Activated T-cell treated with anti-CD3 and anti-CD28 coated beads, Interleukin-2, amount 50 U/mL, for 24 hours (primary cell): ENCODE measurements around the gene NACC1.
"Not testable (repeated sequence)": the region's sequence is repeated elsewhere in the genome, so short reads cannot be mapped to it uniquely, and the experiment has no call there.

Experiments
- DNase-seq: peaks from one replicate; pipeline ENCODE4 v3.0.0-alpha.2; 2020
- H3K27ac Mint-ChIP-seq: 2 replicates; pipeline ENCODE4 v1.8.0; 2020; ENCODE audit warnings: mild to moderate bottlenecking, mixed read lengths
- H3K27me3 Mint-ChIP-seq: 2 replicates; pipeline ENCODE4 v1.8.0; 2020; ENCODE audit warnings: mixed read lengths
- H3K36me3 Mint-ChIP-seq: 2 replicates; pipeline ENCODE4 v1.8.0; 2020; ENCODE audit warnings: low read depth, mixed read lengths
- H3K4me1 Mint-ChIP-seq: 2 replicates; pipeline ENCODE4 v1.8.0; 2020; ENCODE audit warnings: low read depth, mixed read lengths
- H3K4me3 Mint-ChIP-seq: 2 replicates; pipeline ENCODE4 v1.8.0; 2020; ENCODE audit warnings: mild to moderate bottlenecking, moderate library complexity, mixed read lengths
- H3K9me3 Mint-ChIP-seq: 2 replicates; pipeline ENCODE4 v1.8.0; 2020; ENCODE audit warnings: mixed read lengths

Gene NACC1

DNA sequence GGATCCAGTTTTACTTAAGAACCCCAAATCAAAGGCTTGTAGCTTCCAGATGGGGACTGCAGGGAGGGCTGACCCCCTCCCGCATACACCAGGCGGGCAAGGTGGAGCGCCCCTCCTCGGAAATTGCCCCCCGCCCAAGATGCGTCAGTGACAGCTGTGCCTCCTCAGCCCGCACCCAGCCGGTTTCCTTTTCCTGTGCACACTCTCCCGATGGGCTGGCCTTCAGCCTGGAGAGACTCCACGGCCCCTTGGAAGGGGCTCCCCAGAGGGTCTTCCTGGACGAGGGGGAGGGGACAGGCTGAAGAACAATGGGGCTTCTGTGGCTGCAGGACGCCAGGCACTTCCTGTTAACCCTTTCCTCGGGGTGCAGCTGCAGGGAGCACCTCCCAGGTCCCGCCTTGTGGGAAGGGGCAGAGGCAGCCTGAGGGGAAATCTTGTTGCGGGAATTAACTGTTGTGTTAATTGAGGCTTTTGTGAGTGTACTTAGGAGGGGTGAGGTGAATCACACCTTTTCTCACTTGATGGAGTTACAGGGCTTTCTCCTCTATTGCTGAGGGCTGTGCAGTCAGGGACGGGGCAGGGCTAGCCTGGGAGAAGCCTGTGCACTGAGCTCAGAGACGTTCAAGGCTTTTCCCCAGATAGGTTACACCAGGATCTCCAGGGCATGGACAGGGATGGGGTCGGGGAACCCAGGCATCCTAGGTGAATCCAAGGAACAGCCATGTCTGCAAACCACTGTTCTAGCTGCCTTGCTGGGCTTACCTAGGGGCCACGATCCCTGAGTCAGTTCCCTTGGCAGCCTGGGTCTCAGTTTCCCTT is 46.5 kb downstream of the NACC1 start:
- no peaks in the 10 kb centered on the region for H3K27me3 Mint-ChIP-seq
- peaks cover 81% of the 10 kb centered on the region for H3K4me1 Mint-ChIP-seq
- peak overlapping the region; percentile 94 for H3K27ac Mint-ChIP-seq
- H3K4me3 Mint-ChIP-seq: peak overlapping the region; percentile 67
- no peaks in the 10 kb centered on the region for H3K9me3 Mint-ChIP-seq
- DNase-seq: peak; percentile 67
- H3K36me3 Mint-ChIP-seq: peaks cover 1% of the 10 kb centered on the region

DNA sequence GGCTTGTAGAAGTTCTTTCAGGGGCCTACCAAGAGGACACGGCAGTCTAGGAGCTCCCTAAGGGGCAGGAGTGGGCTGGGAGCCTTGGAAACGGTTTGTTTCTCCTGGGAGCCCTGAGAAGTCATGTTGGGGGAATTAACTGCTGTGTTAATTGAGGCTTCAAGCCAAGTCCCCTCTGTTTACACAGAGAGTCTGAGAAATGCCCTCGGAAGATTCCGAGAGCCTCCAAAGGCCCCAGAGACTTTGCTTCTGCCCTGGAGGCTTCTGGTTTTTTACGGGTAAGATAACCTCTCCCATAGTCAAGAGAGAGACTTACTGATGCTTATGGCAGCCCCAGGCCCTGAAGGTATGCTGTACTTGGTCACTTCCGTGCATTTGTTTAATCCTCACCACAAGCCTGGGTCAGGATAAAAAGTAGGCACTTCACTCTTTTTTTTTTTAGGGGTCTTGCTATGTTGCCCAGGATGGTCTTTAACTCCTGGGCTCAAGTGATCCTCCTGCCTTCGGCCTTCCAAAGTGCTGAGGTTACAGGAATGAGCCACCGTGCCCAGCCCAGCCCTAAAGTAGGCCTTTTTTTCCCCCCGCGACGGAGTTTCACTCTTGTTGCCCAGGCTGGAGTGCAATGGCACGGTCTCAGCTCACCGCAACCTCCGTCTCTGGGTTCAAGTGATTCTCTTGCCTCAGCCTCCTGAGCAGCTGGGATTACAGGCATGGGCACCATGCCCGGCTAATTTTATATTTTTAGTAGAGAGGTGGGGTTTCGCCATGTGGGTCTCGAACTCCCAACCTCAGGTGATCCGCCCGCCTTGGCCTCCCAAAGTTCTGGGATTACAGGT is 47.3 kb downstream of the NACC1 start:
- Mint-ChIP-seq H3K4me1 (peaks cover 84% of the 10 kb centered on the region), H3K27me3 (no peaks in the 10 kb centered on the region), H3K27ac (peak overlapping the region; percentile 98), H3K4me3 (peak overlapping the region; percentile 23), H3K36me3 (peaks cover 1% of the 10 kb centered on the region), H3K9me3 (no peaks in the 10 kb centered on the region)
- DNase-seq: no peak

DNA sequence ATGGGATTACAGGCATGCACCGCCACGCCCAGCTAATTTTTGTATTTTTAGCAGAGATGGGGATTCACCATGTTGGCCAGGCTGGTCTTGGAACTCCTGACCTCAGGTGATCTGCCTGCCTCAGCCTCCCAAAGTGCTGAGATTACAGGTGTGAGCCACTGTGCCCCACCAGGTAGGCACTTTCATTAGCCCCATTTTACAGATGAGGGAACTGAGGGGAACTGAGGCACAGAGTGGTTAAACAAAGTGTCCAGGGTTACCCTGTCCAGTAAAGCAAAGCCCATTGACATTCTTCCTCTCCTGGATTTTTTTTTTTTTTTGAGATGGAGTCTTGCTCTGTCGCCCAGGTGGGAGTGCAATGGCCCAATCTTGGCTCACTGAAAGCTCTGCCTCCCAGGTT is 48.1 kb downstream of the NACC1 start:
- H3K4me3 Mint-ChIP-seq, H3K9me3 Mint-ChIP-seq, H3K36me3 Mint-ChIP-seq, H3K27me3 Mint-ChIP-seq, DNase-seq: not testable (repeated sequence)
- Mint-ChIP-seq H3K4me1 (peaks cover 84% of the 10 kb centered on the region), H3K27ac (peak overlapping the region; percentile 98)

DNA sequence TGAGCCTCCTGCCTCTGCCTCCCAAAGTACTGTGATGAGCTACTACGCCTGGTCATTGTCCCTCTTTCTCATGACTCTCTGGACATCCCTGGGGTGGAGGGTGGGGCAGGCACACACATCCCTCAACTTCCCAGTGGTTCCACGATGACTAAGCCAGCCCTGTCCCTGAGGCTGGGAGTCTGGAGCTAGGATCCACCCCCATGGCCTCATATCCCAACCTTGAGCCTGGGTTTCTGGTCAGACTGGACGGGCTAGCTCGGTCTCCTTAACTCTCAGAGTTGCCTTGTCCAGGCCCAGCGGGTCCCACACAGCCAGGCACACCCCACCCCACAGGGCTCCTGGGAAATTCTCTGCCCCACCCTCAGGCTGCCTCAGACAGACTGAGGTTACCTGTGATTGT is 51.7 kb downstream of the NACC1 start:
- H3K4me1 Mint-ChIP-seq: peaks cover 81% of the 10 kb centered on the region
- peak overlapping the region; percentile 98 for H3K27ac Mint-ChIP-seq
- H3K36me3 Mint-ChIP-seq: peaks cover 7% of the 10 kb centered on the region
- H3K4me3 Mint-ChIP-seq: no peak overlapping the region
- no peak for DNase-seq
- H3K27me3 Mint-ChIP-seq: no peaks in the 10 kb centered on the region
- H3K9me3 Mint-ChIP-seq: no peaks in the 10 kb centered on the region

DNA sequence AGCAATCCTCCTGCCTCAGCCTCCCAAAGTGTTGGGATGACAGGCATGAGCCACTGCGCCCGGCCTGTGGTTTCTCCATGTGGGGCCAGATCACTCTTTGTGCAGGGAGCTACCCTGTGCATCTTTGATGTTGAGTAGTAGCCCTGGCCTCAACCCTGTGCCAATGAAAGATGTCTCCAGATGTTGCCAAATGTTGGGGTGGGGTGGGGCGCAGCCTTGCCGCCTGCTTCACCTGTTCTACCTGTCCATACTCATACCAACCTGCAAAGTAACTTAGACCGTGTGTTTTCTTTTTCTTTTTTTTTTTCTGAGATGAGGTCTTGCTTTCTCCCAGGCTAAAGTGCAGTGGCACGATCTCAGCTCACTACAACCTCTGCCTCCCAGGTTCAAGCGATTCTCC is 53.1 kb downstream of the NACC1 start:
- Mint-ChIP-seq H3K36me3 (peaks cover 7% of the 10 kb centered on the region), H3K27me3 (no peaks in the 10 kb centered on the region), H3K4me1 (peaks cover 68% of the 10 kb centered on the region), H3K27ac (peak overlapping the region; percentile 98), H3K4me3 (peak overlapping the region; percentile 3), H3K9me3 (no peaks in the 10 kb centered on the region)
- no peak for DNase-seq

DNA sequence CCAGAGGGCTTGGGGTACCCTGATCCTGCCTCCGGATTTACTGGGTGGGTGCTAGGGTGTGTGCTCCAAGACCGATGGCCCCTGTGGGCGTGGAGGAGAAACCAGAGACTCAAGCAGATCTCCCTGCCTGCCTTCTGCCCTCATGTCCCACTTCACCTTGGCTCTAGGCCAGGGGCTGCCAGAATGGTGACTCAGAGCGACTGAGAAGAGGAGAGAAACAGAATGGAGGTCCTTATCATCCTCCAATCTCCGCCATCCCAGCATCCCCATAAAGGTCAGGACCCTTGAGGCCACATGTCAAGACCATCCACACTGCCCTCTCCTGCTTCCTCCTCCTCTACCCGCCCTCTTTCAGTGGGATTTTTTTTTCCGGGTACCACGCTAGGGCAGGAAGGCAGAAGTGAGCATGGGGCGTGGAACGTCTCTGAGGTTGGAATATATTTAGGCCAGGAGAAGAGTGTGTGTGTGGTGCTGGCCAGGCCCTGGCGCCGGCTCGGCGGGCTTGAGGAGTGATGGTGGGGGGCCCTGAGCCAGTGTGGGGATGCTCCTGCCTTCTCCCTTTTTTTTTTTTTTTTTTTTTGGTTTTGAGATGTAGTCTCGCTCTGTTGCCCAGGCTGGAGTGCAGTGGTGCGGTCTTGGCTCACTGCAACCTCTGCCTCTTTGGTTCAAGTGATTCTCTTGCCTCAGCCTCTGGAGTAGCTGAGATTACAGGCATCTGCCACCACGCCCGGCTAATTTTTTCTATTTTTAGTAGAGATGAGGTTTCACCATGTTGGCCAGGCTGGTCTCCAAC is 54.5 kb downstream of the NACC1 start:
- no peaks in the 10 kb centered on the region for H3K27me3 Mint-ChIP-seq
- peak overlapping the region; percentile 98 for H3K27ac Mint-ChIP-seq
- H3K9me3 Mint-ChIP-seq: no peaks in the 10 kb centered on the region
- H3K4me3 Mint-ChIP-seq: peak overlapping the region; percentile 84
- H3K36me3 Mint-ChIP-seq: peaks cover 7% of the 10 kb centered on the region
- peaks cover 60% of the 10 kb centered on the region for H3K4me1 Mint-ChIP-seq
- DNase-seq: peak; percentile 87

DNA sequence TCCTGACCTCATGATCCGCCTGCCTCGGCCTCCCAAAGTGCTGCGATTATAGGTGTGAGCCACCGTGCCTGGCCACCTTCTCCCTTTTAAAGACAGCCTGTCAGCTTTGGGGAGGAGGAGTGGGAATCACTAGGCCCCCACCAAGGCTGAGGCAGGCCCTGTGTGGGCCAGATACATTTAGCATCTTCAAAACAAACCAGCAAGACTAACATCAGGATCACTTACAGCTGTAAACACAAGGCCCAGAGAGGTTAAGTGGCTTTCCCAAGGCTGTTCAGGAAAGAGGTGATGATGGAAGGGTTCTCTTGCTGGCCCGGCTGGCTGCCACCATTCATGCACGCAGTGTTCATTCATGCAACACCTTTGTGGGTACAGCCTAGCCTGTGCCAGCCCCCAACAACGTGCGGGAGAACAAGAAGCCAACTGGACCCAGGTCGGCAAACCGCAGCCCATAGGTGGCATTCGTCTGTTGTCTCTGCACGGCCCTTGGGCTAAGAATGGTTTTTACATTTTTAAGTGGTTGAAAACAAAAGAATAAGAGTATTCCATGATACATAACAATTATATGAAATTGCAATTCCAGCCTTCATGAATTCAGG is 55.2 kb downstream of the NACC1 start:
- Mint-ChIP-seq H3K4me1 (peaks cover 56% of the 10 kb centered on the region), H3K27ac (peak overlapping the region; percentile 98), H3K4me3 (peak overlapping the region; percentile 84), H3K27me3 (no peaks in the 10 kb centered on the region), H3K9me3 (no peaks in the 10 kb centered on the region), H3K36me3 (peaks cover 6% of the 10 kb centered on the region)
- no peak for DNase-seq

DNA sequence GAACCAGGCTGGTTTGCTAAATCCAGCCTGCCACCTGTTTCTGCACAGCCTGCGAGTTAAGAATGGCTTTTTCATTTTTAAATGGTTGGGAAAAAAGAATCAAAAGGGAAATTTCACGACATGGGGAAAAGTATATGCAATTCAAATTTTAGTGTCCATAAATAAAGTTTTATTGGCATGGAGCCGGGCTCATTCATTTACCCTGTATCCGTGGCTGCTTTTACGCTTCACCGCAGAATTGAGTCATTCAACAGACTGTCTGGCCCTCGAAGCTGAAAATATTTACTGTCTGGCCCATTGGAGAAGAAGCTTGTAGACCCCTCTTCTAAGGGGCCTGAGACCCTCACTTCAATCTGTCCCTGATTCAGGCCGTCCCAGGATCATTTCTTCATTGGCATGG is 58.3 kb downstream of the NACC1 start:
- peaks cover 6% of the 10 kb centered on the region for H3K36me3 Mint-ChIP-seq
- no peak overlapping the region for H3K27ac Mint-ChIP-seq
- no peak overlapping the region for H3K4me3 Mint-ChIP-seq
- DNase-seq: no peak
- peaks cover 45% of the 10 kb centered on the region for H3K4me1 Mint-ChIP-seq
- H3K9me3 Mint-ChIP-seq: no peaks in the 10 kb centered on the region
- no peaks in the 10 kb centered on the region for H3K27me3 Mint-ChIP-seq

DNA sequence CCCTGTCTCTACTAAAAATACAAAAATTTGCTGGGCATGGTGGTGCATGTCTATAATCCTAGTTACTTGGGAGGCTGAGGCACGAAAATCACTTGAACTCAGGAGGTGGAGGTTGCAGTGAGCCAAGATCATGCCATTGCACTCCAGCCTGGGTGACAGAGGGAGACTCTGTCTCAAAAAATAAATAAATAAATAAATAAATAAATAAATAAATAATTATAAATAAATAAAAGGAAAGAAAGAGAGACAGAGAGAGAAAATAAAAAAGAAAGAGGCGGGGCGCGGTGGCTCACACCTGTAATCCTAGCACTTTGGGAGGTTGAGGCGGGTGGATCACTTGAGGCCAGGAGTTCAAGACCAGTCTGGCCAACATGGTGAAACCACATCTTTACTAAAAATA is 59.5 kb downstream of the NACC1 start:
- H3K4me1 Mint-ChIP-seq: peaks cover 42% of the 10 kb centered on the region
- not testable (repeated sequence) for H3K27ac Mint-ChIP-seq, H3K4me3 Mint-ChIP-seq, H3K27me3 Mint-ChIP-seq, DNase-seq, H3K9me3 Mint-ChIP-seq, H3K36me3 Mint-ChIP-seq

DNA sequence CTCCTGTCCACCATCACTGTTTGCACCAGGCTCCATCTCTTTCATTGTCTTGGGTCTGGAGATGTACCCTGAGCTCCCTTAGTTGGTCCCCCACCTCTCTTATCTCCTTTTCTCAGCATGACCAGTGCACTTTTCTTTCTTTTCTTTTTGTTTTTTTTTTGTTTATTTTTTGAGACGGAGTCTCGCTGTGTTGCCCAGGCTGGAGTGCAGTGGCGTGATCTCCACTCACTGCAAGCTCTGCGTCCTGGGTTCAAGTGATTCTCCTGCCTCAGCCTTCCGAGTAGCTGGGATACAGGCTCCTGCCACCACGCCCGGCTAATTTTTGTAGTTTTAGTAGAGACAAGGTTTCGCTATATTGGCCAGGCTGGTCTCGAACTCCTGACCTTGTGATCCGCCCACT is 60.2 kb downstream of the NACC1 start:
- H3K27me3 Mint-ChIP-seq, H3K4me3 Mint-ChIP-seq, H3K36me3 Mint-ChIP-seq, H3K9me3 Mint-ChIP-seq, DNase-seq: not testable (repeated sequence)
- Mint-ChIP-seq H3K4me1 (peaks cover 35% of the 10 kb centered on the region), H3K27ac (peak overlapping the region; percentile 63)

DNA sequence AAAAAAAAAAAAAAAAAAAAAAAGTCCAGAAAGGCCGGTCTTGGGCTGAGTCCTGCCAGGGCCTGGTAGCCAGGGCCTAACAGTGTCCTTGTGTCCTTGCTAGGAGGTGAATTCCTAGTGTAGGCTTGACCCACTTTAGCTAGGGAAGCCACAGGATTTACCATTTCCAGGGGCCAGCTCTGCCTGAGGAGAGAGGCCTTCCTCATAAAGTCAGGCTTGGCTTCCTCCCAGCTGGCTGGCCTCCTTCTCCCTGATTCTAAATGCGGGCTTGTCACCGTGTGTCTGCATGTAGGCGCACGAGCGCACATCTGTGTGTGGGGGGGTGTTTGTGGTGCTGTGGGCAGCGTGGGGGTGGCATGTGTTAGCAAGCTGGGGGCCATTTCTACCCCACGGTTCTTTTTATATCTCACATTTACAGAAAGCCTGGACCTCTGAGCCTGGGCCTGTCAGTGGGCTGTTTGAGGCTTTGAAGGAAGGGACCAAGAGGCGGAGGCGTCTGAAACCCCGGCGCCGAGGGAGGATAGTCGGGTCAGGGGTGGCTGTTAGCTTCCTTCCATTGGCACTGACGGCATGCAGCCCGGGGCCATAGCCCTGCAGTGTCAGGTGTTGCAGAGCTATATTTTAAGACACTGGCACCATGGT is 63.8 kb downstream of the NACC1 start:
- no peaks in the 10 kb centered on the region for H3K36me3 Mint-ChIP-seq
- H3K27me3 Mint-ChIP-seq: no peaks in the 10 kb centered on the region
- peak overlapping the region; percentile 35 for H3K4me3 Mint-ChIP-seq
- no peaks in the 10 kb centered on the region for H3K9me3 Mint-ChIP-seq
- peak overlapping the region; percentile 91 for H3K27ac Mint-ChIP-seq
- DNase-seq: peak; percentile 69
- peaks cover 33% of the 10 kb centered on the region for H3K4me1 Mint-ChIP-seq

DNA sequence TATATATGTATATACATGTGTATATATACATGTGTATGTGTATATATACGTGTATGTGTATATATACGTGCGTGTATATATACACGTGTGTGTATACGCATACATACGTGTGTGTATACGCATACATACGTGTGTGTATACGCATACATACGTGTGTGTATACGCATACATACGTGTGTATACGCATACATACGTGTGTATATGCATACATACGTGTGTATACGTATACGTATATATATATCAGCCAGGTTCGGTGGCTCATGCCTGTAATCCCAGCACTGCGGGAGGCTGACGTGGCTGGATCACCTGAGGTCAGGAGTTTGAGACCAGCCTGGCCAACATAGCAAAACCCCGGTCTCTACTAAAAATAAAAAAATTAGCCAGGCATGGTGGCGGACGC is 66.9 kb downstream of the NACC1 start:
- H3K9me3 Mint-ChIP-seq, DNase-seq, H3K4me3 Mint-ChIP-seq, H3K27me3 Mint-ChIP-seq, H3K27ac Mint-ChIP-seq, H3K36me3 Mint-ChIP-seq: not testable (repeated sequence)
- peaks cover 38% of the 10 kb centered on the region for H3K4me1 Mint-ChIP-seq

DNA sequence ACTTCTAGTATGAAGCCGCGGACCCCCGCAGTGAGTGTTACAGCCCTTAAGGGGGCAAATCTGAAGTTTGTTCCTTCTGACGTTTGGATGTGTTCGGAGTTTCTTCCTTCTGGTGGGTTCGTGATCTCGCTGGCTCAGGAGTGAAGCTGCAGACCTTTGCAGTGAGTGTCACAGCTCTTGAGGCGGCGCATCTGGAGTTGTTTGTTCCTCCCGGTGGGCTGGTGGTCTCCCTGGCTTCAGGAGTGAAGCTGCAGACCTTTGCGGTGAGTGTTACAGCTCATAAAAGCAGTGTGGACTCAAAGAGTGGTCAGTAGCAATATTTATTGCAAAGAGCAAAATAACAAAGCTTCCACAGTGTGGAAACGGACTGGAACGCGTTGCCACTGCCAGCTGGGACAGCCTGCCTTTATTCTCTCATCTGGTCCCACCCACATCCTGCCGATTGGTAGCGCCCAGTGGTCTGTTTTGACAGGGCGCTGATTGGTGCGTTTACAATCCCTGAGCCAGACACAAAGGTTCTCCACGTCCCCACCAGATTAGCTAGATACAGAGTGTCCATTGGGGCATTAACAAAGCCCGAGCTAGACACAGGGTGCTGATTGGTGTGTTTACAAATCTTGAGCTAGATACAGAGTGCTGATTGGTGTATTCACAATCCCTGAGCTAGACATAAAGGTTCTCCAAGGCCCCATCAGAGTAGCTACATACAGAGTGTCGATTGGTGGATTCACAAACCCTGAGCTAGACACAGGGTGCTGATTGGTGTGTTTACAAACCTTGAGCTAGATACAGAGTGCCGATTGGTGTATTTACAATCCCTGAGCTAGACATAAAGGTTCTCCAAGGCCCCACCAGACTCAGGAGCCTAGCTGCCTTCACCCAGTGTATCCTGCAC is 67.9 kb downstream of the NACC1 start:
- not testable (repeated sequence) for H3K27ac Mint-ChIP-seq, H3K4me3 Mint-ChIP-seq, H3K27me3 Mint-ChIP-seq, DNase-seq, H3K9me3 Mint-ChIP-seq, H3K36me3 Mint-ChIP-seq
- H3K4me1 Mint-ChIP-seq: peaks cover 32% of the 10 kb centered on the region
